CD8-positive, alpha-beta memory T cell (primary cell): ENCODE data around the gene AHCY. TPM values are rescaled to one million over a fixed set of nuclear protein-coding genes. Genes with fewer than 3 reads are reported as not detected.
"Not testable (repeated sequence)": the region's sequence is repeated elsewhere in the genome, so short reads cannot be mapped to it uniquely, and the experiment has no call there.

Experiments used
- CTCF ChIA-PET: fragments of 350-600 bp; sonication (Branson Sonifier 250); formaldehyde crosslinking; loops from one replicate; lab custom pipeline; 2021; ENCODE audit warnings: antibody characterized with exemption; lab: Charles Lee
- POLR2A ChIA-PET: fragments of 350-600 bp; sonication (Branson Sonifier 250); formaldehyde crosslinking; loops from one replicate; lab custom pipeline; 2021; ENCODE audit warnings: antibody characterized with exemption; lab: Charles Lee
- DNase-seq, 5 donors: peaks; one replicate each; pipeline versions ENCODE4 v3.0.0 to v3.0.0-alpha.2; 2020 to 2022; ENCODE audit warnings: mixed read lengths in 1 of 5
- H3K27ac ChIP-seq: one replicate; pipeline ENCODE4 v1.7.0; 2013; ENCODE audit warnings: low read depth, mild to moderate bottlenecking, low read length, moderate library complexity
- H3K27me3 ChIP-seq: 2 replicates; pipeline ENCODE4 v1.7.0; 2013; ENCODE audit warnings: low read length, mild to moderate bottlenecking; ENCODE audit not compliant: insufficient read depth, poor library complexity, severe bottlenecking
- H3K36me3 ChIP-seq: 2 replicates; pipeline ENCODE4 v1.7.0; 2013; ENCODE audit warnings: mild to moderate bottlenecking, low read length, moderate library complexity; ENCODE audit not compliant: insufficient read depth
- H3K4me1 ChIP-seq: 2 replicates; pipeline ENCODE4 v1.7.0; 2013; ENCODE audit warnings: mild to moderate bottlenecking, low read length, moderate library complexity; ENCODE audit not compliant: insufficient read depth
- H3K4me3 ChIP-seq: 2 replicates; pipeline ENCODE4 v1.7.0; 2013; ENCODE audit warnings: mild to moderate bottlenecking, low read length
- H3K9me3 ChIP-seq: 2 replicates; pipeline ENCODE4 v1.7.0; 2013; ENCODE audit warnings: mild to moderate bottlenecking, low read length
- H3K27ac Mint-ChIP-seq, 8 donors: one replicate each; pipeline ENCODE4 v1.8.0; 2020 to 2021; ENCODE audit warnings: mixed read lengths in 8 of 8, mild to moderate bottlenecking in 6 of 8, inconsistent platforms in 3 of 8, moderate library complexity in 3 of 8
- H3K27me3 Mint-ChIP-seq, 2 donors: one replicate each; pipeline ENCODE4 v1.8.0; 2020 to 2021; ENCODE audit warnings: mixed read lengths in 2 of 2, mild to moderate bottlenecking in 1 of 2, moderate library complexity in 1 of 2
- H3K36me3 Mint-ChIP-seq, 3 donors: one replicate each; pipeline ENCODE4 v1.8.0; 2020 to 2021; ENCODE audit warnings: mixed read lengths in 3 of 3, inconsistent platforms in 1 of 3, mild to moderate bottlenecking in 1 of 3
- H3K4me1 Mint-ChIP-seq, 3 donors: one replicate each; pipeline ENCODE4 v1.8.0; 2020 to 2021; ENCODE audit warnings: mixed read lengths in 3 of 3, inconsistent platforms in 1 of 3, mild to moderate bottlenecking in 1 of 3
- H3K4me3 Mint-ChIP-seq, 7 donors: one replicate each; pipeline ENCODE4 v1.8.0; 2020 to 2021; ENCODE audit warnings: mixed read lengths in 7 of 7, mild to moderate bottlenecking in 6 of 7, moderate library complexity in 4 of 7, inconsistent platforms in 2 of 7
- H3K9me3 Mint-ChIP-seq, 5 donors: one replicate each; pipeline ENCODE4 v1.8.0; 2020 to 2022; ENCODE audit warnings: mixed read lengths in 5 of 5, mild to moderate bottlenecking in 3 of 5, moderate library complexity in 2 of 5, inconsistent platforms in 1 of 5
- polyA plus RNA-seq: library from polyadenylated mRNA; unstranded; fragments of 300-500 nt; fragmentation: Illumina TruSeq; gene quantifications from one replicate; pipeline ENCODE4 v1.2.3, GENCODE V29; 2021
- total RNA-seq, 2 experiments: library from RNA; stranded (reverse); gene quantifications; one replicate each; pipeline ENCODE4 v1.2.3, GENCODE V29; 2021

AHCY gene
- total and polyA plus RNA-seq, 3 experiments from 2014 or later, result 21.4 to 175 (median 169) TPM

DNA sequence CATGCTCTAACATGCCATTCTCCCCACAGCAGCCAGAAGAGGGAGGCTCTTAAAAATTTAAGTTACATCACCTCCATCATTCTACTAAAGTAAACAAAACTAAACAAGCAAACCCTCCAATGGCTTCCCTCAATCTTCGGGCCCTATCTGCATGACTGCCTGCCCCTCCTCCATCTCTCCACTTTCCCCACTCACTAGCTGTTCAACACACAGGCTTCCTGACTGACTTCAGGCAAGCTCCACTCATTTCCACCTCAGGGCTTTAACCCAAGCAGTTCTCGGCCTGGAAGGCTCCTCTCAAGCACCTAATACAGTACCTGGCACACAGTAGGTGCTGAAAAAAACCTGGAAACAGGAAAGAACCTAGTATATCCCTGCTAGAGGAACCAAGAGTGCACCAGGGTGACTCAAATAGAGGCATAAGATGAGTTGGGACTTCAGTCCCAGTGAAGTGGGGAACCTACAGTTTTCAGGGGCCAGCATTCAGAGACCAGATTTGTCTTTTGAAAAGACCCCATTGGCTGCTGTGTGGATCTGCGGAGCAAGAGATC is 2.8 kb downstream of the AHCY start:
- ChIA-PET CTCF (no interaction called here), POLR2A (no interaction called here)
- Histone ChIP-seq H3K27me3 (no peaks in the 10 kb centered on the region), H3K36me3 (no peaks in the 10 kb centered on the region), H3K4me3 (no peak overlapping the region), H3K9me3 (no peaks in the 10 kb centered on the region), H3K27ac (no peak overlapping the region), H3K4me1 (peaks cover 18% of the 10 kb centered on the region)
- DNase-seq, result no peak
- H3K9me3 Mint-ChIP-seq, result no peaks in the 10 kb centered on the region
- H3K27me3 Mint-ChIP-seq, result peaks cover 0 to 1% of the 10 kb centered on the region in 2 donors
- H3K4me3 Mint-ChIP-seq, result no peak overlapping the region
- peaks cover 0 to 9% (median 0%) of the 10 kb centered on the region in 3 donors for H3K36me3 Mint-ChIP-seq
- H3K4me1 Mint-ChIP-seq, result peaks cover 11 to 21% (median 16%) of the 10 kb centered on the region in 3 donors
- no peak overlapping the region for H3K27ac Mint-ChIP-seq

DNA sequence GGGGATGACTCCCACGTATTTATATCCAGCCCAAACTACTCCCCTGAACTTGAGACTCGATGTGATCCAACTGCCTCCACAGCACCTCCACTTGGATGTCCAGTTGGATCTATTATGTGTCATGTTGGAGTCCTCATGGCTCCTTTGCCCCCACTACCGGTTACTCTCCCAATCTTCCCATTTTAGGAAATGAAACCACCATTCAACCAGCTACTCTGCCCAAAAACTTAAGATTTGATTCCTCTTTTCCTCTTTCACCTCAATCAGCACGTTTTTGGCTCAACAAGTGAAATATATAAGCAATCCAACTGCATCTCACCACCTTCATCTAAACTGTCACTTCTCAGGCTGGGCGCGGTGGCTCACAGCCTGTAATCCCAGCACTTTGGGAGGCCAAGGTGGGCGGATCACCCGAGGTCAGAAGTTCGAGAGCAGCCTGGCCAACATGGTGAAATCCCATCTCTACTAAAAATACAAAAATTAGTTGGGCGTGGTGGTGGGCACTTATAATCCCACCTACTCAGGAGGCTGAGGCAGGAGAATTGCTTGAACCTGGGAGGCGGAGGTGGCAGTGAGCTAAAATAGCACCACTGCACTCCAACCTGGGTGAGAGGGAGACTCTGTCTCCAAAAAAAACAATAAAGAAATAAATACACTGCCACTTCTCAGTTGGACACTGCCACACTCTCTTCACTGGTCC is 3.4 kb downstream of the AHCY start:
- no peak overlapping the region for H3K27ac Mint-ChIP-seq

DNA sequence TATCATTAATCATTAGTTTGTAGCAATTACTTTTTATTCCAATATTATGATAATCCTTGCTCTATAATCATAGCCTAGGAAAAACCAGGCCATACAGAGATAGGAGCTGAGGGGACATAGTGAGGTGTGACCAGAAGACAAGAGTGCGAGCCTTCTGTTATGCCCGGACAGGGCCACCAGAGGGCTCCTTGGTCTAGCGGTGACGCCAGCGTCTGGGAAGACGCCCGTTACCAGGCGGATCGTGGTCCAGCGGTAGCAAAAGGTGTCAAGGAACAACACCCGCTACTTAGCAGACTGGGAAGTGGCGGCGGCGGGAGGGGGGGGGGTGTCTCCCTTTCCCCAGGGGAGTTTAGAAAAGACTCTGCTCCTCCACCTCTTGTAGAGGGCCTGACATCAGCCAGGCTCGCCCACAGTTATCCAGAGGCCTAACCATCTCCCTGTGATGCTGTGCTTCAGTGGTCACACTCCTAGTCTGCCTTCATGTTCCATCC is 4.8 kb downstream of the AHCY start:
- H3K27me3 ChIP-seq, H3K27me3 Mint-ChIP-seq, H3K27ac Mint-ChIP-seq, POLR2A ChIA-PET, H3K4me3 ChIP-seq, H3K9me3 Mint-ChIP-seq, H3K4me3 Mint-ChIP-seq, DNase-seq, H3K36me3 ChIP-seq, H3K9me3 ChIP-seq, H3K27ac ChIP-seq: not testable (repeated sequence)
- CTCF ChIA-PET, result interaction anchor here (1.7 to 3.0 kb wide), 2 partner anchors 10 to 14 kb away, joined by 4 to 7 read pairs; no protein-coding TSS in a partner anchor
- peaks cover 0 to 25% (median 1%) of the 10 kb centered on the region in 3 donors for H3K36me3 Mint-ChIP-seq
- H3K4me1 ChIP-seq, result peaks cover 13% of the 10 kb centered on the region
- H3K4me1 Mint-ChIP-seq, result peaks cover 7 to 14% (median 8%) of the 10 kb centered on the region in 3 donors

More for the DNA sequence above, 3.4 kb downstream of the AHCY start:
- Histone ChIP-seq H3K9me3 (no peaks in the 10 kb centered on the region), H3K36me3 (no peaks in the 10 kb centered on the region), H3K27me3 (no peaks in the 10 kb centered on the region), H3K27ac (no peak overlapping the region), H3K4me1 (peaks cover 18% of the 10 kb centered on the region), H3K4me3 (no peak overlapping the region)
- Mint-ChIP-seq H3K27me3 (peaks cover 0 to 1% of the 10 kb centered on the region in 2 donors), H3K36me3 (peaks cover 0 to 12% (median 0%) of the 10 kb centered on the region in 3 donors), H3K4me3 (no peak overlapping the region), H3K9me3 (no peaks in the 10 kb centered on the region), H3K4me1 (peaks cover 11 to 21% (median 16%) of the 10 kb centered on the region in 3 donors)
- no peak for DNase-seq
- POLR2A ChIA-PET, result no interaction called here
- CTCF ChIA-PET, result interaction anchor here (1.0 kb wide), 1 partner anchor 13 kb away, joined by 7 read pairs; no protein-coding TSS in a partner anchor

DNA sequence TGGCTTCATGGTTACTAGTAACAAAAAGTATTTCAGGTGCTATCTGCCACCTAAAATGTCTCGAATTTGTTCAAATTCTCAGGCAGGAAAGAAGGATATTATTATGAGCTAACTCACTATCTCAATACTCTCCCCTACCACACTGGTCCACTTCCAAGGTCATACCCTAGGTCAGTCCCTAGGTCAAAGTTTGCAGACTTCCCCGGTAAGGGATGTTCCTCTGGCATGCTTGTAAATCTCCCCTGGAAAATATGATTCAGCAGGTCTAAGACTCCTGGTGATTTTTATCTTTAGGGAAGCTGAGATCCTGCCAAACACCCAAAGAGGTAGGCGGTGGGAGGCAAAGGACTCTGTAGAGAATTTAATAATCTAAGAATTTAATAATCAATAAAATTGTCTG is 6.7 kb downstream of the AHCY start:
- no peak overlapping the region for H3K4me3 Mint-ChIP-seq
- peaks cover 0 to 2% (median 0%) of the 10 kb centered on the region in 3 donors for H3K4me1 Mint-ChIP-seq
- Histone ChIP-seq H3K4me1 (peaks cover 4% of the 10 kb centered on the region), H3K4me3 (no peak overlapping the region), H3K27ac (no peak overlapping the region), H3K9me3 (no peaks in the 10 kb centered on the region), H3K27me3 (no peaks in the 10 kb centered on the region), H3K36me3 (peaks cover 7% of the 10 kb centered on the region)
- POLR2A ChIA-PET, result no interaction called here
- peaks cover 3 to 36% (median 3%) of the 10 kb centered on the region in 3 donors for H3K36me3 Mint-ChIP-seq
- CTCF ChIA-PET, result interaction anchor here (3.0 kb wide), 1 partner anchor 16 kb away, joined by 7 read pairs; no protein-coding TSS in a partner anchor
- DNase-seq, result no peak
- no peaks in the 10 kb centered on the region for H3K9me3 Mint-ChIP-seq
- H3K27me3 Mint-ChIP-seq, result no peaks in the 10 kb centered on the region
- no peak overlapping the region for H3K27ac Mint-ChIP-seq

DNA sequence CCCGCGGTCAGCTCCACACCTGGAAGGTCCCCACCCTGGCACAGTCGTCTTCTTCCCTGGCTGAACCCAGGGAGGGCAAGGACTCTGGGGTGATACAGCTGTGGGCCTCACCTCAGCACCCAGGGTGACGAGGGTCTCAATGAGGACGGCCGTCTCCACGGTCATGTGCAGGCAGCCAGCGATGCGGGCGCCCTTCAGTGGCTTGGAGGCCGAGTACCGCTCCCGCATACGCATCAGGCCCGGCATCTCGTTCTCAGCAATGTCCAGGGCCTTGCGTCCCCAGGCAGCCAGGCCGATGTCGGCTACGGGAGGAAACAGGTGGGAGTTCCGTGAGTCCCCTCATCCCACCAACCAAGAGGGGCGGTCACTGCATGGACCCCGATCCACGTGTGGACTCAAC is 7.9 kb downstream of the AHCY start:
- no peaks in the 10 kb centered on the region for H3K27me3 Mint-ChIP-seq
- POLR2A ChIA-PET, result no interaction called here

DNA sequence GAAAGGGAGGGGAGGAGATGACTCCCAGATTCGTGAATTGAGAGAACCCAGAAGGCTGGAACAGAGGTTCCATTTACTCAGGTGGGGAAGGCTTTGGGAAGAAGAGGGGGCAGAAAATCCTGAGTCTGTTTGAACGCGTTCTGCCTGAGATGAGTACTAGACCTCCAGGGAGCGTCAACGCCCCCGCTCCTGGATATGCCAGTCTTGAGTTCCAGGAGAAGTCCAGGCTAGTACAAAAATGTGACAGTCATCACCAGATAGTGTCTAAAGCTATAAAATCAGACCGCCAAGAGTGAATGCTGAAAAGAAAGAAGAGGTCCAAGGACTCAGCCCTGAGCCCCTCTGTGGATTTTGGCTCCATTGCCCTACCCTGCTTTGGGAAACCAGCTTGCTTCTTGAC is 8.6 kb downstream of the AHCY start:
- Histone ChIP-seq H3K36me3 (peaks cover 7% of the 10 kb centered on the region), H3K27me3 (no peaks in the 10 kb centered on the region), H3K4me1 (no peaks in the 10 kb centered on the region), H3K27ac (no peak overlapping the region), H3K4me3 (no peak overlapping the region), H3K9me3 (no peaks in the 10 kb centered on the region)
- Mint-ChIP-seq H3K4me3 (peak overlapping the region in 1 of 7 donors; percentile 29), H3K4me1 (no peaks in the 10 kb centered on the region), H3K27me3 (no peaks in the 10 kb centered on the region), H3K9me3 (no peaks in the 10 kb centered on the region), H3K27ac (no peak overlapping the region), H3K36me3 (peaks cover 5 to 54% (median 15%) of the 10 kb centered on the region in 3 donors)
- ChIA-PET CTCF (no interaction called here), POLR2A (no interaction called here)
- no peak for DNase-seq

More for the DNA sequence above, 7.9 kb downstream of the AHCY start:
- Histone ChIP-seq H3K4me1 (no peaks in the 10 kb centered on the region), H3K27ac (no peak overlapping the region), H3K36me3 (peaks cover 7% of the 10 kb centered on the region), H3K9me3 (no peaks in the 10 kb centered on the region), H3K4me3 (no peak overlapping the region), H3K27me3 (no peaks in the 10 kb centered on the region)
- Mint-ChIP-seq H3K4me3 (no peak overlapping the region), H3K36me3 (peaks cover 5 to 48% (median 10%) of the 10 kb centered on the region in 3 donors), H3K27ac (no peak overlapping the region), H3K4me1 (no peaks in the 10 kb centered on the region), H3K9me3 (no peaks in the 10 kb centered on the region)
- CTCF ChIA-PET, result interaction anchor here (0.5 to 3.0 kb wide), 2 partner anchors 17 to 426 kb away, joined by 4 to 7 read pairs; no protein-coding TSS in a partner anchor
- DNase-seq, result no peak

DNA sequence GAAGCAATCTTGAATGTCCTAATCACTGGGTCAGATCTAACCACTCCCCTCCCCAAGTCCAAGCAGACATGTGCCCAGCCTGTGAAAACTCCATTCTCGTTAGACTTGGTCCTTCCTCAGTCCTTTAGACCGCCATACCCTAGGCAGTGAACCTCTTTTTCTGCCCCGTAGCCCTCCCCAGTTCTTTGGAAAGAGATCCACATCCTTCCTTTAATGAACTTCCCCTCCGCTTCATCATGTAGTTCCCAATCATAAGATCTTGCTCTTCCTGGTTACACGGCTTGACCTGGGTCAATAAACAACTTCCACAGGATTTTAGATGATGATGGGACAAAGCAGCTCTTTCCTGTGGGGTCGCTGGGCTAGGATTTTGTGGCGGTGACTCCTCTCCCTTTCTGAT is 9.6 kb downstream of the AHCY start:
- H3K36me3 Mint-ChIP-seq, result peaks cover 5 to 57% (median 15%) of the 10 kb centered on the region in 3 donors
- no peaks in the 10 kb centered on the region for H3K4me1 Mint-ChIP-seq
- H3K27ac Mint-ChIP-seq, result no peak overlapping the region
- H3K9me3 ChIP-seq, result no peaks in the 10 kb centered on the region
- H3K4me3 Mint-ChIP-seq, result no peak overlapping the region
- no peak overlapping the region for H3K4me3 ChIP-seq
- no peak overlapping the region for H3K27ac ChIP-seq
- H3K9me3 Mint-ChIP-seq, result no peaks in the 10 kb centered on the region
- no peaks in the 10 kb centered on the region for H3K27me3 Mint-ChIP-seq
- no peaks in the 10 kb centered on the region for H3K27me3 ChIP-seq
- no peaks in the 10 kb centered on the region for H3K4me1 ChIP-seq
- peaks cover 7% of the 10 kb centered on the region for H3K36me3 ChIP-seq
- CTCF ChIA-PET, result no interaction called here
- POLR2A ChIA-PET, result no interaction called here
- no peak for DNase-seq

DNA sequence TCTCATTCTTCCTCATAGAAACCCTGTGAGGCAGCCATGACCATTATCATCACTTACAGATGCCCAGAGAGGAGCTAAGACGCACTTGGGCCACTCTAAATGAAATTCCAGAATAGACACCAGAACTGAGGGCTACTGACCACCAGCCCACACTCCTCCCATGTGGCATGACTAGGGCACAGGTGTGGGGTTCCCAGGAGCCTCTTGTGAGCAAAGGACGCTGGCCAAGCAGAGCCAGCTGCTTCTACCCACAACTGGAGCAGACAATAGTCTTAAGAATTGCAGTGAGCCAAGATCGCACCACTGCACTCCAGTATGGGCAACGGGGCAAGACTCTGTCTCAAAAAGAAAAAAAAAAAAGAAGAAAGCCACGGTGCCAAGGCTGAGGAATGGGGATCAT is 10.0 kb downstream of the AHCY start:
- no peaks in the 10 kb centered on the region for H3K27me3 ChIP-seq
- H3K9me3 Mint-ChIP-seq, result no peaks in the 10 kb centered on the region
- H3K27ac Mint-ChIP-seq, result peak overlapping the region in 1 of 8 donors; percentile 5
- no peak for DNase-seq
- ChIA-PET POLR2A (no interaction called here), CTCF (no interaction called here)
- no peaks in the 10 kb centered on the region for H3K4me1 ChIP-seq
- H3K27ac ChIP-seq, result no peak overlapping the region
- H3K36me3 Mint-ChIP-seq, result peaks cover 5 to 60% (median 15%) of the 10 kb centered on the region in 3 donors
- H3K4me3 Mint-ChIP-seq, result no peak overlapping the region
- peaks cover 7% of the 10 kb centered on the region for H3K36me3 ChIP-seq
- no peak overlapping the region for H3K4me3 ChIP-seq
- no peaks in the 10 kb centered on the region for H3K27me3 Mint-ChIP-seq
- no peaks in the 10 kb centered on the region for H3K4me1 Mint-ChIP-seq
- no peaks in the 10 kb centered on the region for H3K9me3 ChIP-seq
